ENCODE results near the gene BDP1. TPM values are rescaled to one million over a fixed set of nuclear protein-coding genes. Genes with fewer than 3 reads are reported as not detected.

BDP1 gene
- 3.9 to 11.5 TPM (median 10.1 TPM) in 5 replicates for total RNA-seq (2022; extraction: Qiagen RNA extraction; ENCODE audit: low read depth)

GRCh38 chr5:71455427-71456361 lies at the start of gene BDP1:
Gene BDP1, plus strand, starts transcription at chr5:71455651. Its CDS starts 227 bp downstream, at chr5:71455878.

GRCh38 chr5:71586941-71587765 lies 131.7 kb downstream of the BDP1 start, which contains the start of gene MCCC2:
Gene MCCC2, plus strand, starts transcription at chr5:71587340. Its CDS starts 86 bp downstream, at chr5:71587426.

Other genes starting within 250 kb of the BDP1 start
- 37.7 to 46.1 TPM (median 42.7 TPM) in 5 replicates for gene MCCC2, start 131.7 kb downstream of the BDP1 start, total RNA-seq (2022; extraction: Qiagen RNA extraction; ENCODE audit: low read depth)